HEK293 (cell line): Measurements from ENCODE around the gene LDLRAD4.

ENCODE experiments used
- CTCF ChIA-PET: fragments of 350-600 bp; formaldehyde crosslinking; extraction: SDS; loops from one replicate; lab custom pipeline; 2021; ENCODE audit warnings: antibody characterized with exemption; lab: Yijun Ruan, JAX
- POLR2A ChIA-PET: fragments of 300-600 bp; formaldehyde crosslinking; extraction: SDS; loops from one replicate; lab custom pipeline; 2020; ENCODE audit warnings: antibody characterized with exemption, inconsistent platforms; lab: Yijun Ruan, JAX
- H3K27ac ChIP-seq: fragments of 200-500 bp; sonication (Bioruptor generic); 2 replicates; pipeline ENCODE4 v1.5.1; 2014; ENCODE audit warnings: low read depth, low read length, control low read depth, inconsistent platforms; ENCODE audit errors: extremely low read depth
- H3K36me3 ChIP-seq, 2 experiments: fragments of 200-500 bp in 1 of 2; sonication (Bioruptor generic) in 1 of 2; 1 replicate in 1 of 2; 2 replicates in 1 of 2; pipeline ENCODE4 v1.5.1; 2014 to 2017; ENCODE audit warnings: inconsistent platforms in 2 of 2, low read length in 2 of 2; ENCODE audit not compliant: control insufficient read depth in 2 of 2, insufficient read depth in 1 of 2
- H3K4me1 ChIP-seq: fragments of 200-500 bp; sonication (Bioruptor generic); 2 replicates; pipeline ENCODE4 v1.5.1; 2014; ENCODE audit warnings: mild to moderate bottlenecking, low read length, inconsistent platforms; ENCODE audit not compliant: control insufficient read depth, insufficient read depth
- H3K4me3 ChIP-seq: 2 replicates; pipeline ENCODE4 v1.5.1; 2011; ENCODE audit warnings: low read depth, mild to moderate bottlenecking, control low read depth, low read length, moderate library complexity
- H3K9me3 ChIP-seq: fragments of 200-500 bp; sonication (Bioruptor generic); 2 replicates; pipeline ENCODE4 v1.5.1; 2014; ENCODE audit warnings: low read depth, low read length, inconsistent platforms; ENCODE audit not compliant: control insufficient read depth, insufficient read depth
- EGR2 ChIP-seq: fragments of 450-650 bp; formaldehyde crosslinking; IDR thresholded peaks from 2 replicates; pipeline ENCODE4 v1.5.1; 2016; ENCODE audit warnings: low read depth, missing biosample characterization, missing genetic modification characterization
- HOXC10 ChIP-seq: sonication (generic); formaldehyde crosslinking; IDR thresholded peaks from 2 replicates; pipeline ENCODE4 v1.8.1; 2023; ENCODE audit warnings: mild to moderate bottlenecking, missing genetic modification reagents
- KLF1 ChIP-seq: fragments of 450-650 bp; formaldehyde crosslinking; IDR thresholded peaks from 2 replicates; pipeline ENCODE4 v1.5.1; 2016; ENCODE audit warnings: missing biosample characterization, missing genetic modification characterization
- SP7 ChIP-seq: fragments of 450-650 bp; formaldehyde crosslinking; IDR thresholded peaks from 2 replicates; pipeline ENCODE4 v1.5.1; 2016; ENCODE audit warnings: missing biosample characterization, missing genetic modification characterization
- ZBTB48 ChIP-seq: fragments of 450-650 bp; formaldehyde crosslinking; IDR thresholded peaks from 2 replicates; pipeline ENCODE4 v1.5.1; 2016; ENCODE audit warnings: missing biosample characterization, missing genetic modification characterization
- ZFHX2 ChIP-seq: fragments of 450-650 bp; formaldehyde crosslinking; conservative IDR thresholded peaks from 2 replicates; pipeline ENCODE4 v1.5.1; 2016; ENCODE audit warnings: missing biosample characterization, missing genetic modification characterization
- ZIC2 ChIP-seq: fragments of 450-650 bp; formaldehyde crosslinking; IDR thresholded peaks from 2 replicates; pipeline ENCODE4 v1.5.1; 2016; ENCODE audit warnings: missing biosample characterization, missing genetic modification characterization
- ZNF223 ChIP-seq: fragments of 450-650 bp; formaldehyde crosslinking; IDR thresholded peaks from 2 replicates; pipeline ENCODE4 v1.5.1; 2016; ENCODE audit warnings: missing biosample characterization, missing genetic modification characterization
- ZNF274 ChIP-seq, 2 experiments: fragments of 200-500 bp in 1 of 2; fragments of 450-650 bp in 1 of 2; sonication (Bioruptor generic) in 1 of 2; formaldehyde crosslinking in 1 of 2; IDR thresholded peaks; 2 replicates each; pipeline versions ENCODE4 v1.5.1 to v1.6.1; 2014 to 2016; ENCODE audit warnings: borderline replicate concordance in 1 of 2, inconsistent platforms in 1 of 2, low read length in 1 of 2, missing biosample characterization in 1 of 2, missing genetic modification characterization in 1 of 2
- ZNF501 ChIP-seq: fragments of 450-650 bp; formaldehyde crosslinking; IDR thresholded peaks from 2 replicates; pipeline ENCODE4 v1.5.1; 2016; ENCODE audit warnings: missing biosample characterization, missing genetic modification characterization
- ZNF514 ChIP-seq: fragments of 450-650 bp; formaldehyde crosslinking; IDR thresholded peaks from 2 replicates; pipeline ENCODE4 v1.5.1; 2016; ENCODE audit warnings: missing biosample characterization, missing genetic modification characterization
- ZNF596 ChIP-seq: fragments of 450-650 bp; IDR thresholded peaks from 2 replicates; pipeline ENCODE4 v1.5.0; 2018; ENCODE audit warnings: missing biosample characterization, mild to moderate bottlenecking, missing genetic modification characterization, moderate library complexity
- ZNF791 ChIP-seq: fragments of 450-650 bp; formaldehyde crosslinking; IDR thresholded peaks from 2 replicates; pipeline ENCODE4 v1.5.1; 2016; ENCODE audit warnings: missing biosample characterization, missing genetic modification characterization
- ZSCAN23 ChIP-seq: fragments of 450-650 bp; formaldehyde crosslinking; IDR thresholded peaks from 2 replicates; pipeline ENCODE4 v1.5.1; 2016; ENCODE audit warnings: missing biosample characterization, missing genetic modification characterization
- TF ChIP-seq, protein P1 (sequence below): fragments of 450-650 bp; formaldehyde crosslinking; IDR thresholded peaks from 2 replicates; pipeline ENCODE4 v1.5.1; 2016; ENCODE audit warnings: missing biosample characterization, missing genetic modification characterization
- TF ChIP-seq, protein P2 (sequence below): fragments of 450-650 bp; formaldehyde crosslinking; optimal IDR thresholded peaks from 2 replicates; pipeline ENCODE3; 2016; ENCODE audit warnings: missing biosample characterization, mild to moderate bottlenecking, missing genetic modification characterization
- TF ChIP-seq, protein P3 (sequence below): fragments of 450-650 bp; formaldehyde crosslinking; IDR thresholded peaks from 2 replicates; pipeline ENCODE4 v1.5.1; 2016; ENCODE audit warnings: missing biosample characterization, missing genetic modification characterization
- TF ChIP-seq, protein P4 (sequence below): fragments of 450-650 bp; formaldehyde crosslinking; IDR thresholded peaks from 2 replicates; pipeline ENCODE4 v1.5.1; 2016; ENCODE audit warnings: missing biosample characterization, missing genetic modification characterization, borderline replicate concordance

LDLRAD4 gene

DNA sequence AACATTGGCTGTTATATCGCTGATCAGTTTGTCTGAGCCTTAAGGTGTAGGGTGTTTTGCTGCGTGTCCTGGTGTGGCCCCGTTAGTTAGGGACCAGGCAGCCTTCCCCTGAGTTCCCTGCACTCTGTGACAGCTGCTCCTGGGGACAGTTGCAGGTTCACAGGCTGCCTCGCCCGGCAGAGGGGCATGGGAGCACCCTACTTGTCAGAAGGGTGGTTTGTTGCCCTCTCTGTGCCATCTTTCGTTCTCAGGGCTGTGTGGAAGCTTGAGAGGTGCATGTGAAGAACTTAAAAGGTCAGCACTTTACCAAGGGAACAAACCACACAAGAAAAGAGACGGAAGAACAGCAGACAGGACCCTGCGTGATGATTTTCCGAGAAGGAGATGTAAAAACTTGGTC, 159.6 kb downstream of the LDLRAD4 start:
- Histone ChIP-seq H3K27ac (no peak overlapping the region), H3K36me3 (no peaks in the 10 kb centered on the region), H3K4me3 (no peak overlapping the region)
- TF ChIP-seq, protein P1, sequence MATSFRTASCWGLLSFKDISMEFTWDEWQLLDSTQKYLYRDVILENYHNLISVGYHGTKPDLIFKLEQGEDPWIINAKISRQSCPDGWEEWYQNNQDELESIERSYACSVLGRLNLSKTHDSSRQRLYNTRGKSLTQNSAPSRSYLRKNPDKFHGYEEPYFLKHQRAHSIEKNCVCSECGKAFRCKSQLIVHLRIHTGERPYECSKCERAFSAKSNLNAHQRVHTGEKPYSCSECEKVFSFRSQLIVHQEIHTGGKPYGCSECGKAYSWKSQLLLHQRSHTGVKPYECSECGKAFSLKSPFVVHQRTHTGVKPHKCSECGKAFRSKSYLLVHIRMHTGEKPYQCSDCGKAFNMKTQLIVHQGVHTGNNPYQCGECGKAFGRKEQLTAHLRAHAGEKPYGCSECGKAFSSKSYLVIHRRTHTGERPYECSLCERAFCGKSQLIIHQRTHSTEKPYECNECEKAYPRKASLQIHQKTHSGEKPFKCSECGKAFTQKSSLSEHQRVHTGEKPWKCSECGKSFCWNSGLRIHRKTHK (tag by site-specific recombination) = no peak
- TF ChIP-seq ZNF791 (no peak), HOXC10 (CRISPR knock-in tag) (no peak)
- TF ChIP-seq, all 188 proteins: peak for 0
- ChIA-PET POLR2A (no interaction called here), CTCF (interaction anchor here (0.7 to 0.9 kb wide), 2 partner anchors 162 to 251 kb away, joined by 3 read pairs; no protein-coding TSS in a partner anchor)
- Histone ChIP-seq H3K4me1 (0 out of 2 replicates have a peak, but pooled peaks cover 3% of the 10 kb centered on the region), H3K9me3 (no peaks in the 10 kb centered on the region)

DNA sequence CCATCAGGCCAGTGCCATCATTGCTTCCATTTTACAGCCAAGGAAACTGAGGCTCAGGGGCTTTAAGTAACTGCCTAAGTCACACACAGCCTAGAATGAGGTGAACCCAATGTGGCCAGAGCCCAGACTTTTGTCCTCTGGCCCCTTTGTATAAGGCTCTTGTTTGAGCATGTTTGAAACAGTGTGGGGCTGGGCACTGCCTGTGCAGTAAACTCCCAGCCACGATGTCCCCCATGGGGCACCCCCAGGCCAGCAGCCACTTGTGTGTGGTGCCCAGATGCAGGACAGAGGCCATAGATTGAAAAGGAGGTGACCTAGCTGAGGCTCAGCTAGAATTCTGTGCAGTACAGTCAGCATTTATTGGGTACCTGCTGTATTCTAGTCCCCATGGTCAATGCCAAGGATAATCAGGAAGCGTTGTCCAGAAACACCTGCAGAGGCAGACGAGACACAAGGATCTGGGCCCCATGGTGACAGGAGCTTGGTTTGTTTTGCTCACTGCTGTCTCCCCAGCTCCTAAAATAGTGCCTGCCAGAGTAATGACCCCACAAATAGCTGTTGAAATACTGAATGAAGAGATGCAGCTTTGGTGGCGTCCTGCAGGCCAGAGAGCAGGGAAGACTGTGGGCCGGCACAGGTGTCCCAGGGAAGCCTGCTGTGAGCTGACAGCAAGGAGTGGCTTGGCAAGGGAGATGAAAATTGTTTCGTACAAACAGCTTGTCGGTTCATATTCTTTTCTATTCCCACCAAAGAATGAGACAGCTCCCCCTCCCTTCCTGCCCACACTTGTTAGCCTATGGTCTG, 160.7 kb downstream of the LDLRAD4 start:
- POLR2A ChIA-PET = no interaction called here
- H3K4me3 ChIP-seq = no peak overlapping the region
- CTCF ChIA-PET = interaction anchor here (0.7 kb wide), 1 partner anchor 1452 kb away, joined by 4 read pairs; no protein-coding TSS in a partner anchor
- no peaks in the 10 kb centered on the region for H3K9me3 ChIP-seq
- no peak overlapping the region for H3K27ac ChIP-seq
- H3K4me1 ChIP-seq = 0 out of 2 replicates have a peak, but pooled peaks cover 3% of the 10 kb centered on the region
- H3K36me3 ChIP-seq = no peaks in the 10 kb centered on the region
- TF ChIP-seq ZSCAN23 (tag by site-specific recombination) (no peak), ZIC2 (peak; percentile 70)

DNA sequence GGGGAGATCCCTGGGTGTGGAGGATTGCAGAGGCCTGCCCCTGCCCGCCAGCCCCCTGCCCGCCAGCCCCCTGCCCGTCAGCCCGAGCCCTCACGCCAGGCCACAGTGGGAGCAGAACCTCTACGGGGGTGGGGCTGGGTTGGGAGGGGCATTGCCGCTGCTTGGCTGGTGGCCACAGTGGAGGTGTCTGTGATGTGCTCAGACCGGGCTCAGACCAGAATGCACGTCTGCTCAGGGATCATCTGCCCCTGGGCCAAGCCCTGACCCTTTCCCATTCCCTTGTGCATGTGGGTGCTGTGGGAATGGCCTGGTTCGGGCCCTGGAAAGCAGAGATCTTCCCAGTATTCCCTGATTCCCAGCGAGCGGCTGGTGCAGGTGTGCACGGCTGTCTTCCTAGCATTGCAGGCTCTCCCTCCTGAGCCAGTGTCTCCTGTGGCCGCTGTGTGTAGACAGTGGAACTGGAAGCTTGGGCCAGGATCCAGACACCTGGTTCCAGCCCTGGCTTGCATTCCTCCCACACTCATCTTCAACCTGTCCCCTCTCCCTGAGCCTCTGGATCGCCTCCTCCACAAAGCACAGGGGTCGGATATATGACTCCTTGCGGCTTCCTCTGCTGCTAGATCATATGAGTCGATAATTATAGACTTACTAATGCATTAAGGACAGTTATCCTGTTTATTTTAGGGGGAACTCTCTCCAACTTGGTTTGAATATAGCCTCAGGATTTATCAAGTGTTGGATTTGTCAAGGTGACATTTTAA, 161.6 kb downstream of the LDLRAD4 start:
- no peaks in the 10 kb centered on the region for H3K36me3 ChIP-seq
- H3K9me3 ChIP-seq = no peaks in the 10 kb centered on the region
- CTCF ChIA-PET = interaction anchor here (0.6 to 0.8 kb wide), 3 partner anchors 98 to 1453 kb away, joined by 4 read pairs; no protein-coding TSS in a partner anchor
- H3K4me1 ChIP-seq = 0 out of 2 replicates have a peak, but pooled peaks cover 3% of the 10 kb centered on the region
- H3K4me3 ChIP-seq = no peak overlapping the region
- no peak overlapping the region for H3K27ac ChIP-seq
- POLR2A ChIA-PET = no interaction called here
- TF ChIP-seq, protein P2, sequence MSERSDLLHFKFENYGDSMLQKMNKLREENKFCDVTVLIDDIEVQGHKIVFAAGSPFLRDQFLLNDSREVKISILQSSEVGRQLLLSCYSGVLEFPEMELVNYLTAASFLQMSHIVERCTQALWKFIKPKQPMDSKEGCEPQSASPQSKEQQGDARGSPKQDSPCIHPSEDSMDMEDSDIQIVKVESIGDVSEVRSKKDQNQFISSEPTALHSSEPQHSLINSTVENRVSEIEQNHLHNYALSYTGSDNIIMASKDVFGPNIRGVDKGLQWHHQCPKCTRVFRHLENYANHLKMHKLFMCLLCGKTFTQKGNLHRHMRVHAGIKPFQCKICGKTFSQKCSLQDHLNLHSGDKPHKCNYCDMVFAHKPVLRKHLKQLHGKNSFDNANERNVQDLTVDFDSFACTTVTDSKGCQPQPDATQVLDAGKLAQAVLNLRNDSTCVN (tag by site-specific recombination) = no peak
- TF ChIP-seq HOXC10 (CRISPR knock-in tag) (no peak), KLF1 (tag by site-specific recombination) (no peak), ZNF596 (no peak), ZNF223 (tag by site-specific recombination) (no peak), ZFHX2 (tag by site-specific recombination) (no peak), SP7 (tag by site-specific recombination) (peak; percentile 59), ZNF274 (IDR thresholded peaks at IDR 0.05; ENCODE audit: low read length) (no peak), ZNF274 (tag by site-specific recombination; IDR thresholded peaks at IDR 0.05; ENCODE audit: borderline replicate concordance) (no peak), ZBTB48 (tag by site-specific recombination) (no peak), ZNF501 (no peak), ZNF514 (tag by site-specific recombination) (no peak), EGR2 (tag by site-specific recombination) (0 out of 2 replicates have a peak, but pooled peaks have one; percentile 12)
- TF ChIP-seq, protein P3, sequence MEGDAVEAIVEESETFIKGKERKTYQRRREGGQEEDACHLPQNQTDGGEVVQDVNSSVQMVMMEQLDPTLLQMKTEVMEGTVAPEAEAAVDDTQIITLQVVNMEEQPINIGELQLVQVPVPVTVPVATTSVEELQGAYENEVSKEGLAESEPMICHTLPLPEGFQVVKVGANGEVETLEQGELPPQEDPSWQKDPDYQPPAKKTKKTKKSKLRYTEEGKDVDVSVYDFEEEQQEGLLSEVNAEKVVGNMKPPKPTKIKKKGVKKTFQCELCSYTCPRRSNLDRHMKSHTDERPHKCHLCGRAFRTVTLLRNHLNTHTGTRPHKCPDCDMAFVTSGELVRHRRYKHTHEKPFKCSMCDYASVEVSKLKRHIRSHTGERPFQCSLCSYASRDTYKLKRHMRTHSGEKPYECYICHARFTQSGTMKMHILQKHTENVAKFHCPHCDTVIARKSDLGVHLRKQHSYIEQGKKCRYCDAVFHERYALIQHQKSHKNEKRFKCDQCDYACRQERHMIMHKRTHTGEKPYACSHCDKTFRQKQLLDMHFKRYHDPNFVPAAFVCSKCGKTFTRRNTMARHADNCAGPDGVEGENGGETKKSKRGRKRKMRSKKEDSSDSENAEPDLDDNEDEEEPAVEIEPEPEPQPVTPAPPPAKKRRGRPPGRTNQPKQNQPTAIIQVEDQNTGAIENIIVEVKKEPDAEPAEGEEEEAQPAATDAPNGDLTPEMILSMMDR = no peak
- TF ChIP-seq, protein P4, sequence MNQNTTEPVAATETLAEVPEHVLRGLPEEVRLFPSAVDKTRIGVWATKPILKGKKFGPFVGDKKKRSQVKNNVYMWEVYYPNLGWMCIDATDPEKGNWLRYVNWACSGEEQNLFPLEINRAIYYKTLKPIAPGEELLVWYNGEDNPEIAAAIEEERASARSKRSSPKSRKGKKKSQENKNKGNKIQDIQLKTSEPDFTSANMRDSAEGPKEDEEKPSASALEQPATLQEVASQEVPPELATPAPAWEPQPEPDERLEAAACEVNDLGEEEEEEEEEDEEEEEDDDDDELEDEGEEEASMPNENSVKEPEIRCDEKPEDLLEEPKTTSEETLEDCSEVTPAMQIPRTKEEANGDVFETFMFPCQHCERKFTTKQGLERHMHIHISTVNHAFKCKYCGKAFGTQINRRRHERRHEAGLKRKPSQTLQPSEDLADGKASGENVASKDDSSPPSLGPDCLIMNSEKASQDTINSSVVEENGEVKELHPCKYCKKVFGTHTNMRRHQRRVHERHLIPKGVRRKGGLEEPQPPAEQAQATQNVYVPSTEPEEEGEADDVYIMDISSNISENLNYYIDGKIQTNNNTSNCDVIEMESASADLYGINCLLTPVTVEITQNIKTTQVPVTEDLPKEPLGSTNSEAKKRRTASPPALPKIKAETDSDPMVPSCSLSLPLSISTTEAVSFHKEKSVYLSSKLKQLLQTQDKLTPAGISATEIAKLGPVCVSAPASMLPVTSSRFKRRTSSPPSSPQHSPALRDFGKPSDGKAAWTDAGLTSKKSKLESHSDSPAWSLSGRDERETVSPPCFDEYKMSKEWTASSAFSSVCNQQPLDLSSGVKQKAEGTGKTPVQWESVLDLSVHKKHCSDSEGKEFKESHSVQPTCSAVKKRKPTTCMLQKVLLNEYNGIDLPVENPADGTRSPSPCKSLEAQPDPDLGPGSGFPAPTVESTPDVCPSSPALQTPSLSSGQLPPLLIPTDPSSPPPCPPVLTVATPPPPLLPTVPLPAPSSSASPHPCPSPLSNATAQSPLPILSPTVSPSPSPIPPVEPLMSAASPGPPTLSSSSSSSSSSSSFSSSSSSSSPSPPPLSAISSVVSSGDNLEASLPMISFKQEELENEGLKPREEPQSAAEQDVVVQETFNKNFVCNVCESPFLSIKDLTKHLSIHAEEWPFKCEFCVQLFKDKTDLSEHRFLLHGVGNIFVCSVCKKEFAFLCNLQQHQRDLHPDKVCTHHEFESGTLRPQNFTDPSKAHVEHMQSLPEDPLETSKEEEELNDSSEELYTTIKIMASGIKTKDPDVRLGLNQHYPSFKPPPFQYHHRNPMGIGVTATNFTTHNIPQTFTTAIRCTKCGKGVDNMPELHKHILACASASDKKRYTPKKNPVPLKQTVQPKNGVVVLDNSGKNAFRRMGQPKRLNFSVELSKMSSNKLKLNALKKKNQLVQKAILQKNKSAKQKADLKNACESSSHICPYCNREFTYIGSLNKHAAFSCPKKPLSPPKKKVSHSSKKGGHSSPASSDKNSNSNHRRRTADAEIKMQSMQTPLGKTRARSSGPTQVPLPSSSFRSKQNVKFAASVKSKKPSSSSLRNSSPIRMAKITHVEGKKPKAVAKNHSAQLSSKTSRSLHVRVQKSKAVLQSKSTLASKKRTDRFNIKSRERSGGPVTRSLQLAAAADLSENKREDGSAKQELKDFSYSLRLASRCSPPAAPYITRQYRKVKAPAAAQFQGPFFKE (tag by site-specific recombination) = no peak
